Caco-2 (cell line): ENCODE results near the gene MRPL50. TPM values are rescaled to one million over a fixed set of nuclear protein-coding genes. Genes with fewer than 3 reads are reported as not detected.

ENCODE experiments used
- BruUV-seq: library from RNA; stranded (reverse); fragments of 400-500 nt; replicated peaks from 2 replicates; lab custom pipeline; 2021; lab: Mats Ljungman, UMichigan
- CTCF ChIA-PET: fragments of 300-600 bp; sonication (Branson Sonifier 250); formaldehyde crosslinking; loops from one replicate; lab custom pipeline; 2022; ENCODE audit warnings: antibody characterized with exemption; lab: Charles Lee
- POLR2A ChIA-PET: fragments of 300-600 bp; sonication (Branson Sonifier 250); formaldehyde crosslinking; loops from one replicate; lab custom pipeline; 2022; ENCODE audit warnings: antibody characterized with exemption; lab: Charles Lee
- DNase-seq, 2 experiments: peaks; one replicate each; pipeline versions ENCODE4 v3.0.0 to v3.0.0-alpha.2; 2020 to 2022
- H3K27me3 ChIP-seq: replicated peaks from 2 replicates; pipeline ENCODE4 v1.6.0; 2011; ENCODE audit warnings: low read length; ENCODE audit not compliant: control insufficient read depth, insufficient read depth
- H3K36me3 ChIP-seq: 2 replicates; pipeline ENCODE4 v1.5.1; 2011; ENCODE audit warnings: low read length; ENCODE audit not compliant: control insufficient read depth, insufficient read depth
- H3K4me1 ChIP-seq: fragments of 250-450 bp; sonication (Bioruptor Pico); 2 replicates; pipeline ENCODE4 v1.5.1; 2020; ENCODE audit warnings: mild to moderate bottlenecking
- H3K4me3 ChIP-seq: 2 replicates; pipeline ENCODE4 v1.5.1; 2011; ENCODE audit warnings: low read depth, mild to moderate bottlenecking, control low read depth, low read length
- H3K9me3 ChIP-seq: fragments of 250-450 bp; sonication (Bioruptor Pico); 2 replicates; pipeline ENCODE4 v1.5.1; 2020; ENCODE audit warnings: mild to moderate bottlenecking, moderate library complexity
- H3K27ac Mint-ChIP-seq: one replicate; pipeline ENCODE4 v1.8.0; 2022; ENCODE audit warnings: mixed read lengths; ENCODE audit not compliant: unreplicated experiment
- H3K27me3 Mint-ChIP-seq: one replicate; pipeline ENCODE4 v1.8.0; 2022; ENCODE audit warnings: mixed read lengths; ENCODE audit not compliant: insufficient read depth, unreplicated experiment
- H3K36me3 Mint-ChIP-seq: one replicate; pipeline ENCODE4 v1.8.0; 2022; ENCODE audit warnings: mild to moderate bottlenecking, mixed read lengths; ENCODE audit not compliant: insufficient read depth, unreplicated experiment
- H3K4me1 Mint-ChIP-seq: one replicate; pipeline ENCODE4 v1.8.0; 2022; ENCODE audit warnings: low read depth, mixed read lengths; ENCODE audit not compliant: unreplicated experiment
- H3K4me3 Mint-ChIP-seq: one replicate; pipeline ENCODE4 v1.8.0; 2022; ENCODE audit warnings: mild to moderate bottlenecking, moderate library complexity, mixed read lengths; ENCODE audit not compliant: unreplicated experiment
- H3K9me3 Mint-ChIP-seq: one replicate; pipeline ENCODE4 v1.8.0; 2022; ENCODE audit warnings: mixed read lengths; ENCODE audit not compliant: unreplicated experiment
- CTCF ChIP-seq, 2 experiments: fragments of 200-600 bp in 1 of 2; IDR thresholded peaks; 1 replicate in 1 of 2; 2 replicates in 1 of 2; pipeline versions ENCODE4 v1.5.1 to v1.8.0; 2011 to 2022; ENCODE audit warnings: antibody characterized with exemption in 1 of 2, control low read depth in 1 of 2, inconsistent platforms in 1 of 2, low read depth in 1 of 2, low read length in 1 of 2, mild to moderate bottlenecking in 1 of 2, moderate library complexity in 1 of 2; ENCODE audit not compliant: insufficient read depth in 1 of 2, severe bottlenecking in 1 of 2, unreplicated experiment in 1 of 2
- intact Hi-C: fragments of 100-400 bp; cut with micrococcal nuclease; formaldehyde crosslinking; loops from one replicate; pipeline ENCODE4 v1.10.0; 2022; ENCODE audit not compliant: unreplicated experiment
- total RNA-seq: library from RNA; stranded (reverse); gene quantifications from 2 replicates; pipeline ENCODE4 v1.2.3, GENCODE V29; 2022

Gene MRPL50
- total RNA-seq, 1 experiment from 2014 or later: 15.6 TPM

- Histone ChIP-seq H3K4me1 (peaks cover 9% of the 10 kb centered on the region), H3K27me3 (no peaks in the 10 kb centered on the region), H3K4me3 (no peak overlapping the region), H3K9me3 (peaks cover 3% of the 10 kb centered on the region; the same call in 1 of the 2 replicates), H3K36me3 (no peaks in the 10 kb centered on the region)
- peaks cover 19% of the 10 kb centered on the region for H3K4me1 Mint-ChIP-seq
- POLR2A ChIA-PET: no interaction called here
- no peaks in the 10 kb centered on the region for H3K36me3 Mint-ChIP-seq
- CTCF ChIA-PET: interaction anchor here (2.0 kb wide), 1 partner anchor 16 kb away, joined by 6 read pairs; no protein-coding TSS in a partner anchor
- peaks cover 11% of the 10 kb centered on the region for H3K9me3 Mint-ChIP-seq
- intact Hi-C loops: no loop called here
- no peaks in the 10 kb centered on the region for H3K27me3 Mint-ChIP-seq
- DNase-seq: no peak
- BruUV-seq: no TSS peak
- no peak overlapping the region for H3K4me3 Mint-ChIP-seq
- H3K27ac Mint-ChIP-seq: no peak overlapping the region
- peak in 1 of 2 experiments; percentile 19 for TF ChIP-seq CTCF (IDR thresholded peaks at IDR 0.05; ENCODE audit: insufficient read depth in 1 of 2, low read depth in 1 of 2, low read length in 1 of 2, severe bottlenecking in 1 of 2, unreplicated experiment in 1 of 2)
Measured at GRCh38 chr9:101433229-101433628, 34.8 kb upstream of the MRPL50 start.

- intact Hi-C loops: no loop called here
- Mint-ChIP-seq H3K36me3 (no peaks in the 10 kb centered on the region), H3K9me3 (peaks cover 11% of the 10 kb centered on the region), H3K4me1 (peaks cover 19% of the 10 kb centered on the region), H3K27me3 (no peaks in the 10 kb centered on the region), H3K27ac (no peak overlapping the region), H3K4me3 (no peak overlapping the region)
- no peak for TF ChIP-seq CTCF (IDR thresholded peaks at IDR 0.05; ENCODE audit: insufficient read depth in 1 of 2, low read depth in 1 of 2, low read length in 1 of 2, severe bottlenecking in 1 of 2, unreplicated experiment in 1 of 2)
- ChIA-PET POLR2A (no interaction called here), CTCF (interaction anchor here (2.0 kb wide), 1 partner anchor 16 kb away, joined by 6 read pairs; no protein-coding TSS in a partner anchor)
- Histone ChIP-seq H3K27me3 (no peaks in the 10 kb centered on the region), H3K4me3 (no peak overlapping the region), H3K36me3 (no peaks in the 10 kb centered on the region), H3K9me3 (peaks cover 3% of the 10 kb centered on the region; the same call in 1 of the 2 replicates), H3K4me1 (peaks cover 9% of the 10 kb centered on the region)
- BruUV-seq: no TSS peak
- no peak for DNase-seq
Measured at GRCh38 chr9:101432740-101433139, 34.3 kb upstream of the MRPL50 start.

- no peak overlapping the region for H3K4me3 Mint-ChIP-seq
- POLR2A ChIA-PET: no interaction called here
- peaks cover 19% of the 10 kb centered on the region for H3K4me1 Mint-ChIP-seq
- H3K9me3 ChIP-seq: peaks cover 3% of the 10 kb centered on the region; the same call in 1 of the 2 replicates
- no peak overlapping the region for H3K27ac Mint-ChIP-seq
- no peak for DNase-seq
- CTCF ChIA-PET: interaction anchor here (2.0 kb wide), 1 partner anchor 17 kb away, joined by 6 read pairs; no protein-coding TSS in a partner anchor
- H3K4me1 ChIP-seq: peaks cover 9% of the 10 kb centered on the region
- intact Hi-C loops: no loop called here
- H3K27me3 Mint-ChIP-seq: no peaks in the 10 kb centered on the region
- H3K27me3 ChIP-seq: no peaks in the 10 kb centered on the region
- no peaks in the 10 kb centered on the region for H3K36me3 ChIP-seq
- peaks cover 11% of the 10 kb centered on the region for H3K9me3 Mint-ChIP-seq
- no peak for TF ChIP-seq CTCF (IDR thresholded peaks at IDR 0.05; ENCODE audit: insufficient read depth in 1 of 2, low read depth in 1 of 2, low read length in 1 of 2, severe bottlenecking in 1 of 2, unreplicated experiment in 1 of 2)
- H3K4me3 ChIP-seq: no peak overlapping the region
- BruUV-seq: no TSS peak
- no peaks in the 10 kb centered on the region for H3K36me3 Mint-ChIP-seq
Measured at GRCh38 chr9:101432171-101432570, 33.8 kb upstream of the MRPL50 start.
